ENCODE measurements around the gene UBE2D2.
A peak's percentile ranks its signal among the peaks of the same experiment; 100 is the strongest.

DNA sequence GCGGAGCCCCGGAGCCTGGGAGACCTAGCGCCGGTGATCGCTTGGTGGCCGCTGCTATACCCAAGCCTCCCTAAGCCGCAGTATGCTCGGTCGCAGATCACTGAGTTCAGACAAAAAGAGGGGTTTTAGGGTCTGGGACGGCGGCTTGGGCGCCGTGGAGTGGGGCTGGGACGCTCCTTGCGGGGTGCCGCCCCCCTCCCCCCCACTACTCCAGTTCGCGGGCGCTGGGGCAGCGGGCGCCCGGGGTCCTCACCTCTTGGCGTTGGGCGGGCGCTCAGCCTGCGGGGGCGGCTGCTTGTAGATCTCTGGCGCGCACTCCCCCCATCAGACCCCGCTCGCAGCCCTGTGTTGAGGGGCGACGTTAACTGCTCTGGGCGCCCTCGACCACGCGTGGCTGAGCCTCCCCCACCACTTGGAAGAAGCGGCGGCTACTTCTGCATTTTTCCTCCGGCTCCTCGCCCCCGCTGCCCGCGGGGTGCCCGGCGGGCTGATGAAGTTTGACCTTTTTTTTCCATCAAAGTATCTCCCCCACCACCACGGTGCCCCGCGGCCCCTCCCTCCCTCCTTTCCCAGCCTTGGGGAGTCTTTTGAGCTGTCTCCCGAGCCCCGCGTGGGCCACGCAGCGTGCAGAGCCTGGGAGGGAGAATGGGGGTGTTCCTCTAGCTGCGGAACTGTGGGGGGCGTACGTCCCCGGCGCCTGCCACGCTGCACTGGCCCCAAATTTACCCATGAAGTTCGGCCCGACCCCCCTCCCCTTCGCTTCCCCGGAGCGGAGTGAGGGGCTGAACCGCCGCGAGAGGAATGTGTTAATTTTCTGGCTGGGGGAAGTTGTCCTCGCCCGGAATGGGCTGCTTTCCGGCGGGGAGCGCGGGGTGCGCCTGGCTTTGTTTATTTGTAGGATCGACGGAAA lies 88.2 kb downstream of the UBE2D2 start:
- TF ChIP-seq, protein P1, sequence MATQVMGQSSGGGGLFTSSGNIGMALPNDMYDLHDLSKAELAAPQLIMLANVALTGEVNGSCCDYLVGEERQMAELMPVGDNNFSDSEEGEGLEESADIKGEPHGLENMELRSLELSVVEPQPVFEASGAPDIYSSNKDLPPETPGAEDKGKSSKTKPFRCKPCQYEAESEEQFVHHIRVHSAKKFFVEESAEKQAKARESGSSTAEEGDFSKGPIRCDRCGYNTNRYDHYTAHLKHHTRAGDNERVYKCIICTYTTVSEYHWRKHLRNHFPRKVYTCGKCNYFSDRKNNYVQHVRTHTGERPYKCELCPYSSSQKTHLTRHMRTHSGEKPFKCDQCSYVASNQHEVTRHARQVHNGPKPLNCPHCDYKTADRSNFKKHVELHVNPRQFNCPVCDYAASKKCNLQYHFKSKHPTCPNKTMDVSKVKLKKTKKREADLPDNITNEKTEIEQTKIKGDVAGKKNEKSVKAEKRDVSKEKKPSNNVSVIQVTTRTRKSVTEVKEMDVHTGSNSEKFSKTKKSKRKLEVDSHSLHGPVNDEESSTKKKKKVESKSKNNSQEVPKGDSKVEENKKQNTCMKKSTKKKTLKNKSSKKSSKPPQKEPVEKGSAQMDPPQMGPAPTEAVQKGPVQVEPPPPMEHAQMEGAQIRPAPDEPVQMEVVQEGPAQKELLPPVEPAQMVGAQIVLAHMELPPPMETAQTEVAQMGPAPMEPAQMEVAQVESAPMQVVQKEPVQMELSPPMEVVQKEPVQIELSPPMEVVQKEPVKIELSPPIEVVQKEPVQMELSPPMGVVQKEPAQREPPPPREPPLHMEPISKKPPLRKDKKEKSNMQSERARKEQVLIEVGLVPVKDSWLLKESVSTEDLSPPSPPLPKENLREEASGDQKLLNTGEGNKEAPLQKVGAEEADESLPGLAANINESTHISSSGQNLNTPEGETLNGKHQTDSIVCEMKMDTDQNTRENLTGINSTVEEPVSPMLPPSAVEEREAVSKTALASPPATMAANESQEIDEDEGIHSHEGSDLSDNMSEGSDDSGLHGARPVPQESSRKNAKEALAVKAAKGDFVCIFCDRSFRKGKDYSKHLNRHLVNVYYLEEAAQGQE (IDR thresholded peaks at IDR 0.05; ENCODE audit: insufficient read depth in 1 of 2, low read depth in 2 of 2, low read length in 1 of 2): no peak
- TF ChIP-seq, protein P2, sequence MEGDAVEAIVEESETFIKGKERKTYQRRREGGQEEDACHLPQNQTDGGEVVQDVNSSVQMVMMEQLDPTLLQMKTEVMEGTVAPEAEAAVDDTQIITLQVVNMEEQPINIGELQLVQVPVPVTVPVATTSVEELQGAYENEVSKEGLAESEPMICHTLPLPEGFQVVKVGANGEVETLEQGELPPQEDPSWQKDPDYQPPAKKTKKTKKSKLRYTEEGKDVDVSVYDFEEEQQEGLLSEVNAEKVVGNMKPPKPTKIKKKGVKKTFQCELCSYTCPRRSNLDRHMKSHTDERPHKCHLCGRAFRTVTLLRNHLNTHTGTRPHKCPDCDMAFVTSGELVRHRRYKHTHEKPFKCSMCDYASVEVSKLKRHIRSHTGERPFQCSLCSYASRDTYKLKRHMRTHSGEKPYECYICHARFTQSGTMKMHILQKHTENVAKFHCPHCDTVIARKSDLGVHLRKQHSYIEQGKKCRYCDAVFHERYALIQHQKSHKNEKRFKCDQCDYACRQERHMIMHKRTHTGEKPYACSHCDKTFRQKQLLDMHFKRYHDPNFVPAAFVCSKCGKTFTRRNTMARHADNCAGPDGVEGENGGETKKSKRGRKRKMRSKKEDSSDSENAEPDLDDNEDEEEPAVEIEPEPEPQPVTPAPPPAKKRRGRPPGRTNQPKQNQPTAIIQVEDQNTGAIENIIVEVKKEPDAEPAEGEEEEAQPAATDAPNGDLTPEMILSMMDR (IDR thresholded peaks at IDR 0.05): no peak
- TF ChIP-seq POLR2AphosphoS5 (IDR thresholded peaks at IDR 0.05; ENCODE audit: low read depth, low read length) (no peak), SIN3A (IDR thresholded peaks at IDR 0.05; ENCODE audit: borderline replicate concordance, insufficient read depth, low read depth, low read length) (peak; percentile 33; the same call in 1 of the 2 replicates), TCF7L2 (IDR thresholded peaks at IDR 0.05; ENCODE audit: low read depth, low read length) (no peak)
